Liver (tissue), 9 donors: ENCODE results near the gene TJP3. TPM values are rescaled to one million over a fixed set of nuclear protein-coding genes. Genes with fewer than 3 reads are reported as not detected.

Experiments used
- DNase-seq: peaks from one replicate; pipeline ENCODE4 v3.0.0-alpha.2; 2017; ENCODE audit warnings: low spot score
- H3K27ac ChIP-seq, 2 donors: one replicate each; pipeline ENCODE4 v1.7.0; 2013; ENCODE audit warnings: inconsistent platforms in 2 of 2, low read length in 2 of 2, control low read depth in 1 of 2, low read depth in 1 of 2, mild to moderate bottlenecking in 1 of 2
- H3K27me3 ChIP-seq, 4 donors: one replicate each; pipeline versions ENCODE4 v1.6.1 to v1.7.0; 2013; ENCODE audit warnings: low read length in 3 of 4, inconsistent platforms in 1 of 4, mild to moderate bottlenecking in 1 of 4, moderate library complexity in 1 of 4; ENCODE audit not compliant: control insufficient read depth in 4 of 4, insufficient read depth in 4 of 4
- H3K36me3 ChIP-seq, 4 donors: one replicate each; pipeline versions ENCODE4 v1.6.1 to v1.7.0; 2013; ENCODE audit warnings: low read length in 3 of 4, mild to moderate bottlenecking in 3 of 4, low read depth in 1 of 4, moderate library complexity in 1 of 4; ENCODE audit not compliant: control insufficient read depth in 4 of 4, insufficient read depth in 3 of 4
- H3K4me1 ChIP-seq, 4 donors: one replicate each; pipeline versions ENCODE4 v1.6.1 to v1.7.0; 2013; ENCODE audit warnings: low read length in 3 of 4, mild to moderate bottlenecking in 3 of 4, moderate library complexity in 1 of 4; ENCODE audit not compliant: control insufficient read depth in 4 of 4, insufficient read depth in 4 of 4
- H3K4me3 ChIP-seq, 3 donors: one replicate each; pipeline versions ENCODE4 v1.6.1 to v1.7.0; 2013; ENCODE audit warnings: low read length in 3 of 3, control low read depth in 1 of 3, low read depth in 1 of 3, mild to moderate bottlenecking in 1 of 3
- H3K9ac ChIP-seq, 2 donors: one replicate each; pipeline ENCODE4 v1.7.0; 2013; ENCODE audit warnings: low read length in 2 of 2, mild to moderate bottlenecking in 2 of 2, moderate library complexity in 2 of 2, control low read depth in 1 of 2, low read depth in 1 of 2
- H3K9me3 ChIP-seq, 4 donors: one replicate each; pipeline versions ENCODE4 v1.6.1 to v1.7.0; 2013; ENCODE audit warnings: low read length in 3 of 4; ENCODE audit not compliant: control insufficient read depth in 4 of 4
- ATF3 ChIP-seq: IDR thresholded peaks from 2 replicates; pipeline ENCODE4 v1.6.1; 2016; ENCODE audit warnings: antibody characterized with exemption
- EGR1 ChIP-seq, 2 donors: IDR thresholded peaks; 2 replicates each; pipeline ENCODE4 v1.6.1; 2016 to 2018; ENCODE audit warnings: antibody characterized with exemption in 2 of 2, low read depth in 2 of 2
- FOXA1 ChIP-seq: IDR thresholded peaks from 2 replicates; pipeline ENCODE4 v1.6.1; 2016; ENCODE audit warnings: antibody characterized with exemption
- GABPA ChIP-seq, 2 donors: IDR thresholded peaks in 1 of 2; conservative IDR thresholded peaks in 1 of 2; 2 replicates each; pipeline ENCODE4 v1.6.1; 2016; ENCODE audit warnings: antibody characterized with exemption in 2 of 2, mild to moderate bottlenecking in 1 of 2, moderate library complexity in 1 of 2
- HNF4A ChIP-seq, 2 donors: conservative IDR thresholded peaks; 2 replicates each; pipeline ENCODE4 v1.6.1; 2016; ENCODE audit warnings: antibody characterized with exemption in 2 of 2, mild to moderate bottlenecking in 2 of 2
- MAX ChIP-seq: IDR thresholded peaks from 2 replicates; pipeline ENCODE4 v1.6.1; 2016; ENCODE audit warnings: antibody characterized with exemption
- NR2F2 ChIP-seq: IDR thresholded peaks from 2 replicates; pipeline ENCODE4 v1.6.1; 2016; ENCODE audit warnings: antibody characterized with exemption
- RAD21 ChIP-seq, 2 donors: IDR thresholded peaks; 2 replicates each; pipeline ENCODE4 v1.6.1; 2016; ENCODE audit warnings: antibody characterized with exemption in 2 of 2, mild to moderate bottlenecking in 2 of 2
- RXRA ChIP-seq, 2 donors: IDR thresholded peaks; 2 replicates each; pipeline ENCODE4 v1.6.1; 2017 to 2018; ENCODE audit warnings: antibody characterized with exemption in 2 of 2, mild to moderate bottlenecking in 1 of 2
- SP1 ChIP-seq: IDR thresholded peaks from 2 replicates; pipeline ENCODE4 v1.6.1; 2018; ENCODE audit warnings: antibody characterized with exemption, mild to moderate bottlenecking
- TAF1 ChIP-seq: conservative IDR thresholded peaks from 2 replicates; pipeline ENCODE4 v1.6.1; 2016; ENCODE audit warnings: antibody characterized with exemption, mild to moderate bottlenecking
- YY1 ChIP-seq: IDR thresholded peaks from 2 replicates; pipeline ENCODE4 v1.6.1; 2016; ENCODE audit warnings: antibody characterized with exemption, mild to moderate bottlenecking
- WGBS: extraction: QIAGEN DNeasy Blood & Tissue Kit; methylation state at CpG from one replicate; pipeline ENCODE4 v1.1.7; 2013; 5-methylcytosine and 5-hydroxymethylcytosine counted together
- polyA plus RNA-seq, 2 donors: library from polyadenylated mRNA; stranded (reverse) in 1 of 2; unstranded in 1 of 2; fragments of 200-250 nt in 1 of 2; fragments of >200 nt in 1 of 2; fragmentation: Nextera tagmentation in 1 of 2; extraction: Ambion mirVana in 1 of 2; gene quantifications; one replicate each; pipeline versions ENCODE4 v1.2.1 to v1.2.3, GENCODE V29; 2013 to 2015
- total RNA-seq, 2 donors: library from RNA; depleted of rRNA; stranded (reverse); fragments of >200 nt; gene quantifications; one replicate each; pipeline ENCODE4 v1.2.3, GENCODE V29; 2014
- TF ChIP-seq, protein P1 (sequence below): IDR thresholded peaks from 2 replicates; pipeline ENCODE4 v1.6.1; 2016; ENCODE audit warnings: antibody characterized with exemption
- TF ChIP-seq, protein P2 (sequence below): IDR thresholded peaks from 2 replicates; pipeline ENCODE4 v1.6.1; 2016; ENCODE audit warnings: antibody characterized with exemption, mild to moderate bottlenecking
- donor health status: healthy.
- donor health status: healthy.
- donor health status: healthy.
- donor health status: healthy.
- donor health status: healthy.

Gene TJP3
- total and polyA plus RNA-seq, 4 donors: 6.0 to 9.8 (median 6.7) TPM

GRCh38 chr19:3712663-3713611 is 4.8 kb downstream of the TJP3 start:
- Histone ChIP-seq H3K27me3 (no peaks in the 10 kb centered on the region), H3K27ac (no peak overlapping the region), H3K4me3 (no peak overlapping the region), H3K9me3 (no peaks in the 10 kb centered on the region), H3K36me3 (no peaks in the 10 kb centered on the region), H3K4me1 (peaks cover 4 to 35% (median 24%) of the 10 kb centered on the region in 4 donors), H3K9ac (no peak overlapping the region)
- TF ChIP-seq, protein P1, sequence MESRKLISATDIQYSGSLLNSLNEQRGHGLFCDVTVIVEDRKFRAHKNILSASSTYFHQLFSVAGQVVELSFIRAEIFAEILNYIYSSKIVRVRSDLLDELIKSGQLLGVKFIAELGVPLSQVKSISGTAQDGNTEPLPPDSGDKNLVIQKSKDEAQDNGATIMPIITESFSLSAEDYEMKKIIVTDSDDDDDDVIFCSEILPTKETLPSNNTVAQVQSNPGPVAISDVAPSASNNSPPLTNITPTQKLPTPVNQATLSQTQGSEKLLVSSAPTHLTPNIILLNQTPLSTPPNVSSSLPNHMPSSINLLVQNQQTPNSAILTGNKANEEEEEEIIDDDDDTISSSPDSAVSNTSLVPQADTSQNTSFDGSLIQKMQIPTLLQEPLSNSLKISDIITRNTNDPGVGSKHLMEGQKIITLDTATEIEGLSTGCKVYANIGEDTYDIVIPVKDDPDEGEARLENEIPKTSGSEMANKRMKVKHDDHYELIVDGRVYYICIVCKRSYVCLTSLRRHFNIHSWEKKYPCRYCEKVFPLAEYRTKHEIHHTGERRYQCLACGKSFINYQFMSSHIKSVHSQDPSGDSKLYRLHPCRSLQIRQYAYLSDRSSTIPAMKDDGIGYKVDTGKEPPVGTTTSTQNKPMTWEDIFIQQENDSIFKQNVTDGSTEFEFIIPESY: no peak
- DNase-seq: no peak
- 47% methylated on average over 23 of the region's 23 CpGs for WGBS

- TF ChIP-seq MAX (no peak), HNF4A (conservative IDR thresholded peaks at IDR 0.05) (peak in 1 of 2 donors; percentile 30), EGR1 (IDR thresholded peaks at IDR 0.05; ENCODE audit: low read depth in 2 of 2) (no peak), GABPA (IDR thresholded peaks at IDR 0.05 in 1 of 2, conservative IDR thresholded peaks at IDR 0.05 in 1 of 2) (no peak), TAF1 (no peak), RXRA (IDR thresholded peaks at IDR 0.05) (peak in 1 of 2 donors; percentile 8), RAD21 (IDR thresholded peaks at IDR 0.05) (no peak), NR2F2 (no peak), YY1 (no peak)
- TF ChIP-seq, protein P1: no peak
- DNase-seq: no peak
- no peak overlapping the region for H3K27ac ChIP-seq
- no peaks in the 10 kb centered on the region for H3K27me3 ChIP-seq
- no peaks in the 10 kb centered on the region for H3K9me3 ChIP-seq
- 81% methylated on average over 16 of the region's 16 CpGs for WGBS
- H3K4me1 ChIP-seq: peaks cover 0 to 23% (median 18%) of the 10 kb centered on the region in 4 donors
- no peak overlapping the region for H3K4me3 ChIP-seq
- H3K36me3 ChIP-seq: no peaks in the 10 kb centered on the region
- H3K9ac ChIP-seq: no peak overlapping the region
Observed at GRCh38 chr19:3716147-3716668, 8.0 kb downstream of the TJP3 start.

GRCh38 chr19:3719868-3720267 is 11.7 kb downstream of the TJP3 start:
- no peak for DNase-seq
- Histone ChIP-seq H3K4me1 (peaks cover 3 to 15% (median 12%) of the 10 kb centered on the region in 4 donors), H3K9ac (no peak overlapping the region), H3K27ac (no peak overlapping the region), H3K4me3 (no peak overlapping the region), H3K9me3 (no peaks in the 10 kb centered on the region), H3K36me3 (no peaks in the 10 kb centered on the region), H3K27me3 (no peaks in the 10 kb centered on the region)
- 93% methylated on average over 4 of the region's 4 CpGs for WGBS
- TF ChIP-seq HNF4A (conservative IDR thresholded peaks at IDR 0.05) (no peak), TAF1 (no peak), ATF3 (no peak), FOXA1 (no peak), NR2F2 (no peak), YY1 (no peak), SP1 (no peak)
- TF ChIP-seq, protein P2, sequence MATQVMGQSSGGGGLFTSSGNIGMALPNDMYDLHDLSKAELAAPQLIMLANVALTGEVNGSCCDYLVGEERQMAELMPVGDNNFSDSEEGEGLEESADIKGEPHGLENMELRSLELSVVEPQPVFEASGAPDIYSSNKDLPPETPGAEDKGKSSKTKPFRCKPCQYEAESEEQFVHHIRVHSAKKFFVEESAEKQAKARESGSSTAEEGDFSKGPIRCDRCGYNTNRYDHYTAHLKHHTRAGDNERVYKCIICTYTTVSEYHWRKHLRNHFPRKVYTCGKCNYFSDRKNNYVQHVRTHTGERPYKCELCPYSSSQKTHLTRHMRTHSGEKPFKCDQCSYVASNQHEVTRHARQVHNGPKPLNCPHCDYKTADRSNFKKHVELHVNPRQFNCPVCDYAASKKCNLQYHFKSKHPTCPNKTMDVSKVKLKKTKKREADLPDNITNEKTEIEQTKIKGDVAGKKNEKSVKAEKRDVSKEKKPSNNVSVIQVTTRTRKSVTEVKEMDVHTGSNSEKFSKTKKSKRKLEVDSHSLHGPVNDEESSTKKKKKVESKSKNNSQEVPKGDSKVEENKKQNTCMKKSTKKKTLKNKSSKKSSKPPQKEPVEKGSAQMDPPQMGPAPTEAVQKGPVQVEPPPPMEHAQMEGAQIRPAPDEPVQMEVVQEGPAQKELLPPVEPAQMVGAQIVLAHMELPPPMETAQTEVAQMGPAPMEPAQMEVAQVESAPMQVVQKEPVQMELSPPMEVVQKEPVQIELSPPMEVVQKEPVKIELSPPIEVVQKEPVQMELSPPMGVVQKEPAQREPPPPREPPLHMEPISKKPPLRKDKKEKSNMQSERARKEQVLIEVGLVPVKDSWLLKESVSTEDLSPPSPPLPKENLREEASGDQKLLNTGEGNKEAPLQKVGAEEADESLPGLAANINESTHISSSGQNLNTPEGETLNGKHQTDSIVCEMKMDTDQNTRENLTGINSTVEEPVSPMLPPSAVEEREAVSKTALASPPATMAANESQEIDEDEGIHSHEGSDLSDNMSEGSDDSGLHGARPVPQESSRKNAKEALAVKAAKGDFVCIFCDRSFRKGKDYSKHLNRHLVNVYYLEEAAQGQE: no peak
- TF ChIP-seq, protein P1: no peak
